Activated CD4-positive, CD25-positive, alpha-beta regulatory T cell (primary cell): ENCODE results near the gene SLC30A2.

ENCODE experiments used
- DNase-seq, 4 experiments: peaks; one replicate each; lab custom pipeline; 2025; lab: John Stamatoyannopoulos, UW

SLC30A2 gene

GRCh38 chr1:26070296-26070962, 24.5 kb upstream of the SLC30A2 start:
- DNase-seq: no peak

- no peak for DNase-seq
Observed at GRCh38 chr1:26069941-26070295, 24.0 kb upstream of the SLC30A2 start.

- DNase-seq: no peak
Observed at GRCh38 chr1:26067432-26067911, 21.6 kb upstream of the SLC30A2 start, which contains the start of gene TRIM63. Gene TRIM63, minus strand, starts transcription at chr1:26067630. Its CDS starts 136 bp downstream, at chr1:26067494.

DNA sequence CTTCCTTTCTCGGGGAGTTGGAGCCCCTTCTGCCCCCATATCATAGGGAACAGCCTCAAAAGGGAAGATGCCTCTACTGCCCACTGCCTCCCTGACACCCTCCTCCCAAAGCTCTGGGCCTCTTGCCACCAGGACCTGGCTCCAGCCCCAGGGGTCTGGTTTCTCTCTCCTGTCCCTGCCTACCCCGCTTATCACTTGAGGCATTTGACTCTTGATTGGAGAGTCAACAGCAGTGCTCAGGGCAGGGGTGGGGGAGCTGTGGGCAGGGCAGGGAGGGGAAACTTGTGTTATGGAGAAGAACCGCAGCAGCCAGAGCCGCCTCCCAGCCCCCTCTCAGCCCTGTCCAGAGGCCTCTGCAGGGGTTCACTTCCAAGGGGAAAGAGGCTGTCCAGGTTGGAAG, 20.9 kb upstream of the SLC30A2 start:
- no peak for DNase-seq

- no peak for DNase-seq
Observed at GRCh38 chr1:26066160-26066559, 20.2 kb upstream of the SLC30A2 start.

DNA sequence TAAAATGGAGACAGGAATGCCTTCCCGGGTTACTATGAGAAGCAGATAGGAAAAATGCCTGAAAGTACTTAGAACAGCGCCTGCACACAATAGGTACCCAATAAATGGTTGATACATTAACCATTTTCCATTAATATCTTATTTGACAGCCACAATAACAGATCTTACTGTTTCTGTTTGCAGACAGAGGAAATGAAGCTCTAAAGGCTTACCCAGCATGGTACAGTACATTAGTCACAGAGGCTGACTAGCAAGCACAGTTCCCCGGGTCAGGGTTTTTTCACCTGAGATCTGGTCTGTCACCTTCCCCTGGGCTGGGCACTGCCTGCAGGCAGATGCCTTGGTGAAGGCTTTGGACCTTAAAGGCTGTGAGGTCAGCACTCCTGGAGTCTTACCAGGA, 18.6 kb upstream of the SLC30A2 start:
- no peak for DNase-seq

GRCh38 chr1:26060832-26061574, 15.1 kb upstream of the SLC30A2 start:
- no peak for DNase-seq

- DNase-seq: no peak
Observed at GRCh38 chr1:26059906-26060305, 14.0 kb upstream of the SLC30A2 start.

DNA sequence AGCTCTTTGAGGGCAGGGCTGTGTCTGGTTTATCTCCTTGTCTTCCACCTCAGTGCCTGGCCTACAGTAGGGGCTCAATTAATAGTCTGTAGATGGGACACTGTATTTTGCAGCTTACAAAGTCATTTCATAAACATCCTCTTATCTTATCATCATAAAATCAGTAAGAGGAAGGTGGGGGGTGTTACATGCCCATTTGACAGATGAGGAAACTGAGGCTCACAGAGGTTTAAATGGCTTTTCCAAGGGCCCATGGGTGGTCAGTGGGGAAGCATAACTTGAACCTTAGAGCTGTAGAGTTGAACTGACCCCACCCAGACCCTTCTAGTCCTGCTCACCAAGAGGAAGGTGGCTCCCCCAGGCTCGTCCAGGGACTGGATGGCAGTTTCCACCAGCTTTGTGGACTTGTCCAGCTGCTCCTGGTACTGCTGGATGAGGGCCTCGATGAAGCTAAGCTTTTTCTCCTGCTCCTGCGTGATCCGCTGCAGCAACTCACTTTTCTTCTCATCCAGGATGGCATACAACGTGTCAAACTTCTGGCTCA, 12.2 kb upstream of the SLC30A2 start:
- no peak for DNase-seq

DNA sequence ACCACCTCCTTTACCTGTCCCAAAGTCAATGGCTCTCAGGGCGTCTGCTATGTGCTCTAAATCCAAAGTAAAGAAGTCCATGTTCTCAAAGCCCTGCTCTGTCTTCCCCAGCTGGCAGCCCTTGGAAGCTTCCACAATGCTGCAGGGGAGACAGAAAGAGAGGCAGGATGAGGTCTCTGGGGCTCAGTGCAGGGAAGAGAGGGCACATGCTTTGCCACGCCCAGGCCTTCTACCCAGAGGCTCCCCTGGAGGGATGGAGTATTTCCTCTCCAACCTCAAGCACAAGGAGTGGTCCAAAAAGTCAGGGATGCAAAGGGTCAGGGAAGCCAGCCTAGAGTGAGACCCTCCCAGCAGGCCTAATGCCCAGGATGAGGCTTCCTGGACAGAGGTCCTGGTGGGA, 11.3 kb upstream of the SLC30A2 start:
- DNase-seq: no peak

GRCh38 chr1:26055041-26055440, 9.1 kb upstream of the SLC30A2 start:
- no peak for DNase-seq

DNA sequence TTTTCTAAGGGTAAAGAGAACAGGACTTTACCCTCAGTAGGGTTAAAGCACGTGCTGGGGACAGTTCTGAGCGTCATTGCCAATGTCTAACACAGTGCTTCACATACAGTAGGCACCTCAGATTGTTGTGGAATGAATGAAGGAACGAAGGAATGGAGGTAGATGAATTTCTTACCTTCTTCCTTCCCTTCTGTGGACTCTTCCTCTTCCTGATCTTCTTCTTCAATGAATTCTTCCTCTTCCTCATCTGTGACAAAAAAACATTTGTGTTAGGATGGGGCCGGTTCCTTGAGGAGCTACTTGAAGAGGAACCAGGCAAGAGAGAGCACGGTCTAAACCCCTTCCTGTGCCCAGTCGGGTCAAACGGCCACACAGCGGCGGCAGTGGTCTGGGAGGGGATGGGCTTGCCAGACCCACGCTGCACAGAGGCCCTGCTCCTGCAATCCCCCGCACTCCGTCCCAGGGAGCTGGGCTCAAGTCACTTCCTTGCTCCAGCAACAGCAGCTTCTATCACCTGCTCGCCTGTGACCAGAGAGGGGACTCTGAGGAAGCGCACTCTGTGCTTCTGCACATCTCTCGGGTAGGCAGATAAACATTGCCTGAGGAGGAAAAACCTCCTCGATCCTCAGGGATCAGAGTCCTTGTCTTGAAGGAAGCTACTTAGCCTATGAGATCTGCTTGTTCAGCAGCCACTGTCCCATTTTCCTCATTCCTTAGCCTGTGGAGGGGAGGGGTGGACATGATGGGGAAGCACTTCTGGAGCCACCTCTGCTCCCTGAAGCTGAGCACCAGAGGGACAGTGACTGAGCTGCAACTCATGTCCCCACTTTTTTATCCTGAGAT, 8.0 kb upstream of the SLC30A2 start:
- DNase-seq: no peak

GRCh38 chr1:26050248-26050640, 4.3 kb upstream of the SLC30A2 start:
- DNase-seq: no peak

DNA sequence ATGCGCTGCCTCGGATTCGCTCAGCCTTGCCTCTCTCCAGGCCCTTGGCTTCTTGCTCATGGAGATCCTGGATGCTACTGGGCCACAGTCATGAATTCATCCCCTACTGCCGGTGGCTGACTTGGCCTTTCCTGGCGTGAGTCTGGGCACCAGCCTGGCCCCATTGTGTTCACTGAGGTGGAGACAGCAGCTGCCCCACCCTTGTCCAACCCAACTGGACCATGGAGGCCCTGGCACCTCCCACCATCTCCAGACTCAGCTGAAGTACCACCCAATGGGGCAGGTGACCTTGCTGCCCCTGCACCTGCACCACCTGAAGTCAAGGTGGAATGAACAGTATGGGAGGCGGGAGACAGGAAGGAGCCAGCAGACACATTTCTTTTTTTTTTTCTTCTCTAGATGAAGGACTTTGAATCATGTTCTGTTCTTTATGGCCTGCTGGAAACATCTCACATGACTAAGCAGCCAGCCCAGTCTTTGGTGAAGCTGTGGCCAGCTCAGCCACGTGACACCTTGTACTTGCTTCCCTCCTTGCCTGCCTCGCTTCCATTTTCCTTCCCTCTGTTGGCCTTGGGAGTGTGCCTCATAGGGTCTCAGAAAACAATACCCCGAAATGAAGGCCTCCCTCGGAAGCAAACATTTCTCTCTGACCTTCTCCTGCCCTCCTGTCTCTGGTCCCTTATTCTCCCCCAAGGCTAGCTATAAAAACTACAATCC, 3.8 kb upstream of the SLC30A2 start:
- no peak for DNase-seq

- no peak for DNase-seq
Observed at GRCh38 chr1:26047278-26047874, 1.5 kb upstream of the SLC30A2 start.

DNA sequence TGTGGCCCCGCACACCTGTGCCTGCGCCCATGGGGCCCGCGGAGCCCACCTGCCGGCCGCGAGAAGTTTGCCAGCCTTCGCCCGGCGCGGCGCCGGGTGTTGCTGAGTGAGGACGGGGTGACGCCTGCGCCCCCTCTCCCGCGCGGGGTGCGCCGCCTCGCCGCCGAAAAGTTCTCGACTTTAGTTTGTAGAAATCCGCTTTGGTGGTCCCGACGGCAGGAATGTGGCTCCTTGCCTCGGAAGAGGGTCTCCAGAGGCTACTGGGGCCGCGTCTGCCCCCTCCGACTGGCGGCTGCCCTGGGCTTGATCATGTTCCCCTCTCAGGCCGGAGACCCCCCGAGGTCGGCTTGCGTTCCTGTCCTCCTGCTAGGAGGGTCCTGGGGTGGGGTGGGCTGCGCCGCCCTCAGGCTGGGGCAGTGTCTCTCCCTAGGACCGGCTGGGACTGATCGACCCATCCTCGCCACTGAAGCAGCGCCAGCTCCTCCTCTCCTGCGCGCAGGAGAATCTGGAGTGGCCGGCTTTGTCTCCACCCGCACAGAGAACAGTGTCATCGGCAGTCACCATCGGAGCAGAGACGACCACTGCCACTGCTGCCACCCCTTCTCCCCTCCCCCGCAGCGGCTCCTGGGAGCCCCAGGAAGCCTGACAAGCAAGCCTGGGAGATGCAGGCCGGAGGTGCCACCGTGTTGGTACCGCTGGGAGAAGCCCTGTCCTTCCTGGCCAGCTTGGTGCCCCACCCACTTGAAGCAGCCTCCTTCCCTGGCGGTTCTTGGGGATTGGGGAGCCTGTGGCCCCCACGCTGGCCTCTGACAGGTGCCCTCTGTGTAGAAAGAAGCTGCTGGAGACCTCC, 553 bp upstream of the SLC30A2 start:
- no peak for DNase-seq

- no peak for DNase-seq
Observed at GRCh38 chr1:26044971-26045721, 772 bp downstream of the SLC30A2 start.

- DNase-seq: no peak
Observed at GRCh38 chr1:26044414-26044813, 1.5 kb downstream of the SLC30A2 start.

DNA sequence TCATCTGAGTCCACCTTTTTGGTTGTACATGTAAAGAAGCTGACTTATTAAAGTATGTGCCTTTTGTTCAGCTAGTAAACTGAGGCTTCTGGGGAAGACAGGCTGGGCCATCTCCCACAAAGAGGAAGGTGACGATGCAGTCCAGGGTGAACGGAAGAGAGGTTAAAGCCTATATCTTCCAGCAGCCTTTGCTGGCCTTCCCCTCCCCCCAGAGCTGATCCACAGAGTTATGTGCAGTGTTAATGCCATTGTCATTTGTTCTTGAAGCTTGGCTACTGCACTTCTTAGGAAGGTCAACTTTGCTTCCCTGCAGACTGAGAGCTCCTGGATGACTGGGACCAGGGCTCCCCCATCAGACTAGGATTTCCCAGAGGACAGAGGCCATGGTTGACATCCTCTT, 2.2 kb downstream of the SLC30A2 start:
- no peak for DNase-seq

DNA sequence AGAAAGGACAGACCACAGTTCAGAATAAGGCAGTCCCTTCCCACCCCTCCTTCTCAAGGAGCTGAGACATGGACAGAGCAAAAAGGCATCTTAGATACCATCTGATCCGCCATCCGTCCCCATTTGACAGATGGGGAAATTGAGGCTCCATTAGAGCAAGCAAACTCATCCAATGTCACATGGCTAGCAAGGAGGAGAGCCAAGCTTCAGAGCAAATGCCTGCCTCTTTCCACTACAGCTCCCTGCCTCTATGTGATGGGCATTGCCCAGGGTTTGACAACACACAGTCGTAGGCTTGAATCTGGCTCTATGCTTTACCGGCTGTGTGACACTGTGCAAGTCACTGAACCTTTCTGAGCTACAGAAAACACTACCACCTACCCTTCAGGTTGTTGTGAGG, 3.9 kb downstream of the SLC30A2 start:
- DNase-seq: no peak
